Motor neuron (in vitro differentiated cells): ENCODE results near the gene TNFRSF1B. TPM values are rescaled to one million over a fixed set of nuclear protein-coding genes. Genes with fewer than 3 reads are reported as not detected.
"Not testable (repeated sequence)": the region's sequence is repeated elsewhere in the genome, so short reads cannot be mapped to it uniquely, and the experiment has no call there.

Source experiments
- ATAC-seq, 8 experiments: fragments of 200-7000 bp; cut with Tn5 transposase; replicated peaks in 6 of 8; 2 replicates each; pipeline ENCODE4 v1.8.0; 2021; ENCODE audit warnings: mild to moderate bottlenecking in 8 of 8, moderate library complexity in 8 of 8
- H3K27ac ChIP-seq, 2 donors: fragments of 250-450 bp; sonication (Bioruptor Pico); 2 replicates each; pipeline ENCODE4 v1.9.0; 2021; ENCODE audit warnings: antibody characterized with exemption in 2 of 2, mild to moderate bottlenecking in 2 of 2, moderate library complexity in 1 of 2
- H3K4me1 ChIP-seq, 2 donors: fragments of 250-450 bp; sonication (Bioruptor Pico); replicated peaks in 1 of 2; 2 replicates each; pipeline ENCODE4 v1.6.1; 2021; ENCODE audit warnings: antibody characterized with exemption in 2 of 2, mild to moderate bottlenecking in 2 of 2, moderate library complexity in 1 of 2
- H3K4me3 ChIP-seq, 5 donors: fragments of 250-450 bp; sonication (Bioruptor Pico); 2 replicates each; pipeline ENCODE4 v1.9.0; 2021; ENCODE audit warnings: antibody characterized with exemption in 5 of 5, mild to moderate bottlenecking in 5 of 5, moderate library complexity in 4 of 5
- WGBS, 10 experiments: fragments of 450-650 bp; shearing (Covaris generic); methylation state at CpG; one replicate each; pipeline ENCODE4 v1.0.0; 2022; 5-methylcytosine and 5-hydroxymethylcytosine counted together
- in situ Hi-C, 9 experiments: fragments of 400-800 bp; cut with MboI; loops; one replicate each; pipeline ENCODE4 v1.15.0; 2021; ENCODE audit warnings: low sequenced_read_pairs in 9 of 9, low pct_unique_long_range_greater_than_20kb in 2 of 9; ENCODE audit not compliant: unreplicated experiment in 9 of 9
- total RNA-seq, 8 experiments: library from RNA; unstranded; fragments of 300-600 nt; gene quantifications; 2 replicates each; pipeline versions ENCODE4 v1.2.3 to v1.2.4, GENCODE V29; 2022

TNFRSF1B gene
- total RNA-seq, 8 experiments from 2014 or later = 0.18 to 2.0 (median 1.1) TPM

- WGBS, 10 experiments = 0 to 65% (median 15%) methylated on average over 1 to 6 of the region's 14 CpGs; no CpG with 5 or more reads in 1 of the 10 experiments
- Histone ChIP-seq H3K27ac (no peak overlapping the region), H3K4me3 (no peak overlapping the region), H3K4me1 (peaks cover 11 to 12% of the 10 kb centered on the region in 2 donors)
- in situ Hi-C loops = loop anchor here in 5 of 9 experiments (5.0 to 25.0 kb wide), 4 partner anchors 82 to 372 kb away; partner anchors contain the start of gene NPPA (in 1 of the 5)
- peak; percentile 91 to 99 (median 94) for ATAC-seq
Measured at GRCh38 chr1:12208764-12209494, 42.1 kb downstream of the TNFRSF1B start.

- H3K27ac ChIP-seq = no peak overlapping the region
- in situ Hi-C loops = loop anchor here in 5 of 9 experiments (5.0 to 25.0 kb wide), 4 partner anchors 82 to 372 kb away; partner anchors contain the start of gene NPPA (in 1 of the 5)
- H3K4me3 ChIP-seq = no peak overlapping the region
- no peak for ATAC-seq
- WGBS, 10 experiments = 40 to 83% (median 76%) methylated on average over 1 to 2 of the region's 3 CpGs; no CpG with 5 or more reads in 4 of the 10 experiments
- peaks cover 11 to 12% of the 10 kb centered on the region in 2 donors for H3K4me1 ChIP-seq
Measured at GRCh38 chr1:12209495-12209832, 42.7 kb downstream of the TNFRSF1B start.

DNA sequence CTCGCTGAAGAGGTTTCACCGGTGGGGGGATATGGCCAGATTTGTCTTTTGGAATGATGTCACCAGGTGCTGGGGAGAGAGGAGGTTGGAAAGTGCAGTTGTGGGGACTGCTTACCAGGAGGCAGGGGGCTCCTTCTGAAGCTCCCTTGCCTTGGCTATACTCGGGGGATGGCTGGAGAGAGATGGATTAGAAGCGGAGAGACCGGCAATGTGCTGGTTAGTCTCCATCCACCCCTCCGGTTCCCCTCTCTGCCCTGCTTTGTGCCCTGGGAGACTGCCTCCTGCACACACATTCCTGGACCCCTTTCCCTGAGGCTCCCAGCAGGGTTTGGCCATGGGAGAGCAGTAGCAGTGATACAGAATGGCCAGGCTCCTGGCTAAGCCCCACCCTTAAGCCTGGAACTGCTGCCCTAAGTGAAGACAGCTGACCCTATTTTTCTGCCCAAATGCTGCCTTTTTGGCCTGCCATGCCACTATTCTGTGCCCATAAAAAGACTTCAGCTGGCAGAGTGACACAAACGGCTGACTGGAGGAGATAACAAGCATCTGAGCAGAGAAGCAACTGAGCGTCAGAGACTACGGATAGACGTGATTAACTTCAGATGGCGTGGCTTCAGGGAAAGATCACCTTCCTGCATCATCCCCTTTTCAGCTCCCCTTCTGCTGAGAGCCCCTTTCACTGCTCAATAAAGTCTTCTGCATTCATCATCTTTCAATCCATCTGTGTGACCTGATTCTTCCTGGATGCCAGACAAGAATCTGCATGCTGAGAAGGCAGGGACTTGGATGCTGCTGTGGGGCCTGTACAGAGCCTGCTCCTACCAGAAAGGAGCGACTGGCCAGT is 48.5 kb downstream of the TNFRSF1B start:
- no peak for ATAC-seq

DNA sequence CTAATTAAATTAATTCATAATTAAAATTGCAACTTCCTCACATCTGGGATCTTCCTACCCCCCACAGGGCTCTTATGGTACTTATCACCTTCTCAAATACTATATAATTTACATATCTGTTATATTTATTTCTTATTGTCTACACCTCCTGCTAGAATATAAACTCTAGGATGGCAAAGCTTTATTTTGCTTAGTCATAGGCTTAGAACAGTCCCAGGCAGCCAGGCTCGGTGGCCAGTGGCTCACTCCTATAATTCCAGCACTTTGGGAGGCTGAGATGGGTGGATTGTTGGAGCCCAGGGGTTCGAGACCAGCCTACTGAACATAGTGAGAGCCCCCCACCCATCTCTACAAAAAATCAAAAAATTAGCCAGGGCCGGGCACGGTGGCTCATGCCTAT is 53.0 kb downstream of the TNFRSF1B start:
- no peak overlapping the region for H3K27ac ChIP-seq
- WGBS, 10 experiments = 67 to 100% (median 88%) methylated on average over 1 to 3 of the region's 4 CpGs; no CpG with 5 or more reads in 4 of the 10 experiments
- in situ Hi-C loops = loop anchor here in 4 of 9 experiments (10.0 to 25.0 kb wide), 3 partner anchors 95 to 382 kb away; partner anchors contain the start of gene NPPA (in 1 of the 4)
- H3K4me1 ChIP-seq = no peaks in the 10 kb centered on the region
- H3K4me3 ChIP-seq = no peak overlapping the region
- ATAC-seq = no peak

More for the DNA sequence above, 48.5 kb downstream of the TNFRSF1B start:
- H3K4me3 ChIP-seq = no peak overlapping the region
- in situ Hi-C loops = loop anchor here in 4 of 9 experiments (10.0 to 25.0 kb wide), 3 partner anchors 91 to 378 kb away; partner anchors contain the start of gene NPPA (in 1 of the 4)
- peaks cover 0 to under 1% of the 10 kb centered on the region in 2 donors for H3K4me1 ChIP-seq
- 73 to 100% (median 85%) methylated on average over 1 to 11 of the region's 12 CpGs; no CpG with 5 or more reads in 3 of the 10 experiments for WGBS, 10 experiments
- H3K27ac ChIP-seq = no peak overlapping the region

- no peak overlapping the region for H3K4me3 ChIP-seq
- no peak overlapping the region for H3K27ac ChIP-seq
- ATAC-seq = no peak
- WGBS, 10 experiments = 0 to 72% (median 45%) methylated on average over 1 to 2 of the region's 2 CpGs; no CpG with 5 or more reads in 6 of the 10 experiments
- in situ Hi-C loops = loop anchor here in 2 of 9 experiments (25.0 kb wide), 2 partner anchors 109 to 384 kb away; partner anchors contain the start of gene NPPA (in 1 of the 2)
- H3K4me1 ChIP-seq = no peaks in the 10 kb centered on the region
Measured at GRCh38 chr1:12220890-12221289, 54.1 kb downstream of the TNFRSF1B start.

DNA sequence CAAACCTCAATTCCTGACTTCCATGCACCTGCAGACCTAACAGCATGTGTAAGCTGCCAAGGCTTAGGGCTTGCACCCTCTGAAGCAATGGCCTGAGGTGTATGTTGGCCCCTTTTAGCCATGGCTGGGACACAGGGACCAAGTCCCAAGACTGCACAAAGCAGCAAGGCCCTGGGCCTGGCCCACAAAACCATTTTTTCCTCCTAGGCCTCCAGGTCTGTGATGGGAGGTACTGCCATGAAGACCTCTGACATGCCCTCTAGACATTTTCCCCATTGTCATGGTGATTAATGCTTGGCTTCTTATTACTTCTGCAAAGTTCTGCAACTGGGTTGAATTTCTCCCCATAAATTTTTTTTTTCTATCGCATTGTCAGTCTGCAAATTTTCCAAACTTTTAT is 55.9 kb downstream of the TNFRSF1B start:
- 29 to 100% (median 94%) methylated on average over 1 of the region's 1 CpG for WGBS, 10 experiments
- not testable (repeated sequence) for H3K4me1 ChIP-seq, H3K4me3 ChIP-seq, ATAC-seq, H3K27ac ChIP-seq
- in situ Hi-C loops = loop anchor here in 2 of 9 experiments (25.0 kb wide), 2 partner anchors 110 to 385 kb away; partner anchors contain the start of gene NPPA (in 1 of the 2)

- ATAC-seq, H3K4me1 ChIP-seq, H3K27ac ChIP-seq, H3K4me3 ChIP-seq: not testable (repeated sequence)
- WGBS, 10 experiments = 46 to 100% (median 80%) methylated on average over 1 to 6 of the region's 6 CpGs; no CpG with 5 or more reads in 1 of the 10 experiments
- in situ Hi-C loops = loop anchor here in 2 of 9 experiments (25.0 kb wide), 2 partner anchors 112 to 387 kb away; partner anchors contain the start of gene NPPA (in 1 of the 2)
Measured at GRCh38 chr1:12224092-12224491, 57.3 kb downstream of the TNFRSF1B start.

DNA sequence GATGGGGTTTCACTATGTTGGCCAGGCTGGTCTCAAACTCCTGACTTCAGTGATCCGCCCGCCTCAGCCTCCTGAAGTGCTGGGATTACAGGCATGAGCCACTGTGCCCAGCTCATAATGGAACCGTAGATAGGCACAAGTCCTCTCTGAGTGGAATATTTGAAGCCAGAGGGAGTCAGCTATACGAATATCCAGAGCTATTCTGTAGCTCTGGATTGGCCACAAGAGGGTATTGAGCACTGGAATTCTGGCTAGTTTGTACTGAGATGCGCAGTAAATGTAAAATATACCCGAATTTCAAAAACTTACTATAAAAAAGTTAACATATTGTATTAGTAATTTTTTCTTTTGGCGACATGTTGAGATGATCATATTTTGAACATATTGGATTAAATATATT is 62.2 kb downstream of the TNFRSF1B start:
- H3K27ac ChIP-seq = no peak overlapping the region
- WGBS, 10 experiments = 50 to 93% (median 85%) methylated on average over 1 to 7 of the region's 7 CpGs
- H3K4me3 ChIP-seq = no peak overlapping the region
- in situ Hi-C loops = no loop called here
- H3K4me1 ChIP-seq = peaks cover 6 to 8% of the 10 kb centered on the region in 2 donors
- ATAC-seq = no peak

- peaks cover 6 to 8% of the 10 kb centered on the region in 2 donors for H3K4me1 ChIP-seq
- 50 to 80% (median 67%) methylated on average over 1 to 13 of the region's 13 CpGs for WGBS, 10 experiments
- H3K27ac ChIP-seq = no peak overlapping the region
- in situ Hi-C loops = no loop called here
- peak in 6 of 8 experiments; percentile 11 to 26 (median 20) for ATAC-seq
- H3K4me3 ChIP-seq = peak overlapping the region in 4 of 5 donors; percentile 71 to 100 (median 93)
Measured at GRCh38 chr1:12229386-12229834, 62.6 kb downstream of the TNFRSF1B start.

DNA sequence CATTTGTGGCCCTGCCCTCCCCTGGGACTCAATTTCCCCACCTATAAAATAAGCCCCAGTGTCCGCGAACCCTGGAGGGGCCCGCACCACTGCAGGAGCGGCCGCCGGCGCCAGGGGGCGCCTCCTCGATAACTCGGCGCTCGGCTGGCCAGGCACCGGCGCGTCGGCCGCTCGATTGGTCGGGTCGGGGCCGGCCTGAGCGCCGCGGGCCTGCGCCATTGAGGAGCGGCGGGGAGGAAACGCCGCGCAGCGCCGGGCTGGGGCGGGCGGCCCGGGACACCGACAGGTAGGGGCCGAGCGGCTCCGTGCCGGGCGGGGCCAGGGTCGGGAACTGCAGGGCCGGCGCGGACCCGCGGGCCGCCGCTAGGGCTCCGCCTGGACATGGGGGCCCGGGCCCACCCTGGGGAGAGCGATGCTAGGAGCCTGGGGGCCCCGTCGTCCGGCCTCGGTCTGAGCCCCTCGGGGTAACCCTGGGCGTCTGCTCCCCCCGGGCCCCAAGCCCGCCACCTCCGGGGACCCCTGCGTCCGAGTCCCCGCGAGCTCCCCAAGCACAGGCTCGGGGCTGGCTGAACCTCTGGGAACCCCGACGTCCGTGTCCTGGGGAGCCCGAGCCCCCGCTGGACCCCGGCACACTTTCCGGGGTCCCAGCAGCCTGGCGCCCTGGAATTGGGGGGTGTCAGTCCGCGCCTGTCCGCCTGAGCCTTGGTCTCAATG is 63.2 kb downstream of the TNFRSF1B start, which contains the start of gene VPS13D:
Gene VPS13D, plus strand, starts transcription at position 196 of the 714 bp plus-strand sequence. CDS start 4,237 bp downstream, outside the sequence.
- H3K27ac ChIP-seq = peak within 1 kb of the TSS in 1 of 2 donors; percentile 45
- in situ Hi-C loops = no loop called here
- 0 to 40% (median 0%) methylated on average over 1 to 17 of the region's 77 CpGs; no CpG with 5 or more reads in 7 of the 10 experiments for WGBS, 10 experiments

DNA sequence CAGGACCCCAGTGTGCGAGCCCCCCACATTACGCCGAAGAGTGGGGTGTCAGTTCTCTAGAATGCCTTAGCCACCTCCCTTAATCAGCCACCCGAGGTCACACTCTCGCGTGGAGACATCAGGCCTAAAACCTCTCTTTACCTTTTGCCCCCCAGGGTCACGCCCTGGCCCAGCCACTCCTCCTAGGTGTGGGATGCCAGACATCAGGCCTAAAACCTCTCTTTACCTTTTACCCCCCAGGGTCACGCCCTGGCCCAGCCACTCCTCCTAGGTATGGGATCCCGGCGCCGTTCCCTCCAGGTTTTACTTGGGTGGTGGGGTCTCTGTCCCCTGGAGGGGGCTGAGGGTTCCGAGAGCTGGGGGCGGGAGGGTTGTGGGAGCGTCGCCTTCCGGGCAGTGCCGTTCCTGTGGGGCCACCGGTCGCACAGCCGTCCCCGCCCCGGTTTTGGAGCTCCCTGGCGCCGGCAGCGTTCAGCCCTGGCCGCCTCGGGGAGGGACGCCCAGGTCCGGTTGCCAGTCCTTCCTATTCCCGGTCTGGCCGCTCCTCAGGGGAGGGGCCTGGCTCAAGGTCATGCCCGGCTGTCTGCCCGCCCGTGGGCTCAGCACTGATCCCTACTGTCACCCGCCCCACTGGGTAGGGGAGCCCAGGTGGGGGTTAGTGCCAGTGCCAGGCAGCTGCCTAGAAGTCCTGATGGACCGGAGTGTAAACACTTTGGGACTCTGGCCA is 63.9 kb downstream of the TNFRSF1B start:
- peaks cover 6 to 8% of the 10 kb centered on the region in 2 donors for H3K4me1 ChIP-seq
- no peak overlapping the region for H3K27ac ChIP-seq
- peak overlapping the region; percentile 71 to 100 (median 96) for H3K4me3 ChIP-seq
- ATAC-seq = peak; percentile 11 to 75 (median 30)
- in situ Hi-C loops = no loop called here
- WGBS, 10 experiments = 0 to 12% (median 1%) methylated on average over 1 to 7 of the region's 36 CpGs; no CpG with 5 or more reads in 4 of the 10 experiments

More for the DNA sequence above, 63.2 kb downstream of the TNFRSF1B start, which contains the start of gene VPS13D:
- Histone ChIP-seq H3K4me3 (peak within 1 kb of the TSS; percentile 71 to 100 (median 96)), H3K4me1 (peaks cover 6 to 8% of the 10 kb centered on the region in 2 donors)
- peak; percentile 63 to 94 (median 92) for ATAC-seq
